GM20431 (cell line): Measurements from ENCODE around the gene COL21A1.

ENCODE experiments used
- in situ Hi-C: fragments of 300-500 bp; cut with MseI, MboI; formaldehyde crosslinking; loops from one replicate; pipeline ENCODE4 v1.15.0; 2020; ENCODE audit warnings: low sequenced_read_pairs; ENCODE audit not compliant: unreplicated experiment

COL21A1 gene

DNA sequence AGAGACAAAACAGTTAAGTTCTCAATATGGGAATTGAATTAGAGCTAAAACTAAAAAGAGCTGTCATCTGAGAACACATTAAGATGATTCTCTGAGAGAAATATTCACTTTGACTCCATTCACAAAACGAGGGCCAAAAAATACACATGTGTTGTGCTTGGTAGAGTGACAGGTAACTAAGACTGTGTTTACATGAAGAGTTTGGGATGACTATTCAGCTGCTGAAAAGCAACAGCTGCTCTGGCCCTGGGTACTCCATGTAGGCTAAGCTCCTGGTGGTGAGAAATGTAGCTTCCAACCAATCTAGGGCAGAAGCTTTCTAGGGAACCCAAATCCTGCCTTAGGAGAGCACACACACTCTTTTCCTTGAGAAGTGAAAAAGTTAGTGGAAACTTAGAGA is 184.5 kb downstream of the COL21A1 start:
- in situ Hi-C loops = no loop called here

DNA sequence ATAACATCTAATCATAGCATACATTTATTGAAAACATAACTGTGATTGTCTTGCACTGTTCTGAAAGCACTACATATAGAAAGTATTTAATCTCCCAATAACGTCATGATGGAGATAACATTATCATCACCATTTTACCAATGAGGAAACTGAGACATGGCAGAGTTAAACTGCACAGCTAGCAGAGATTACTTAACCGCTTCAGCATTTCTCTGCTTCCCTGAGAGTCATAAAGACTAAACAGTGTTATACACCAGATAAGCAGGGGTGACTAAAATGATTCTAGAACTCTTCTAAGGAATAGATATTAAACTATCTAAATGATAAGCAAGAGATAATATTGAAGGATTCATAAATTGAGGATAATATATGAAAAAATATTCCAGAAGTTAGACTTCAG is 188.7 kb downstream of the COL21A1 start:
- in situ Hi-C loops = no loop called here

DNA sequence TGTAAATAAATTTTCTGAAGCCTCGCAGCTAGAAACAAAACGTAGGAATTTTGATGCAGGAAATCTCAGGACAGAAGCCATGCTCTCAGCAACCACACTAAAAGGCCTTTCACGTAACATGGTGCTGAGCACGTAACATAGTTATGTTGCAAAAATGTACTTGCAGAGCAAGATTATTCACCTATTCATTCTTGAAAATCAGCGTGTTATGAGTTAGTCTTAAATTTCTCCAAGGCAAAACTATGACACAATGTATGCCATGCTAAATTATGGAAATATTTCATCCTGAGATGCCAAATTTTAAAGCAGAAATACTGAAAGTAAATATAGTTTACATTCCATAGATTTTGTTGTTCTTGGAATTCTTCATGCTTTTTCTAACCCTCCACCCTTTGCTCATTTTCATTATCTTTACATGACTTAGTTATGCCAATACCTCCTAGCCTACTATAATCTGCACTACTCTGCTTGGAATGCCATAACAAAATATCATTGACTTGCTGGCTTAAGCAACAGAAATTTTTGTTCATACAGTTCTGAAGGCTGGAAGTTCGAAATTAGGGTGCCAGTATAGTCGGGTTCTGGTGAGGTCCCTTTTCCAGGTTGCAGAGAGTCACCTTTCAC is 192.2 kb downstream of the COL21A1 start:
- in situ Hi-C loops = no loop called here

DNA sequence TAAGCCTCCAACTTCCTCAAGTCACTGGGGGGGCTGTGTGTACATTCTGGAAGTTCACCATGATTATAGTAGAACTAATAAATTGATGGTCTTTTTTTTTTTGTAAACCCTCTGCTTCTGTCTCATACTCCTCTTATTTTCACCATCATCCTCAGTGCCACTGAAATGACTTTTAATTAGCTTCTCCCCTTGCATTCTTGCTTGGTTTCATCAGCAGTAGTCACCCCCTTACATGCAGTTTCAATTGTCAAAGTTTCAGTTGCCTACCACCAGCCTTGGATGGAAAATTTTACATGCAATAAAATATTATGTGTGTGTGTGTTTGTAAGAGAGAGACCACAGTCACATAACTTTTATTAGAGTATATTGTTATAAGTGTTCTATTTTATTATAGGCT is 196.2 kb downstream of the COL21A1 start:
- in situ Hi-C loops = no loop called here

DNA sequence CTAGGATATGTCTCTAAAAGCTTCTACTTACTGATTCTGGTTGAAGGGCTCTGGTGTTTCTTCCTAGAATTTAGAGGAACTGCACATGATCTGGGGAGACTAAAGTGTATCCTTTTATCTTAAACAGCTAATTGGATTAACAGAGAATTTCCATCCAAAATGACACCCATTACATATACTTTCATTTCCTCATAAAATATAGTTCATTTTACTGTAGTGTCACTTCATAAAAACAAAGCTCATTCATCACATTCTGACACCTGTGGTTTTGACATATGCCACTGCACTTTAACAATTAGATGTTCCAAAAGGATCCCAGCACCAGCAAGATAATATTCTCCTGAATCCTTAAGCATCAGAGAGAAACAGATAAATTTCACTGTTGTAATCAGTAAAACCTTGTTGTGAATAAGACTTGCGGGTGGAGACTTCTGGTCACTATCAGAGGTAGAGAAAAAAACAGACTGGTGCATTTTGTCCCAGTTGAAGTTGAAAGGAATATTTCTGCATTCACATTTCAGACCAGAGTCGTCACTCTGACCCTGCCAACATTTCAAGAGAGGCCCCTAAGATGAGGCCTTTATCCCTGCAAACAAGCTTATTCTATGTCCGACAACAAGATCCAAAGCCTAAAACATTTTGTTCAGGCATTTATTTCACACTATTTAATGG is 196.7 kb downstream of the COL21A1 start:
- in situ Hi-C loops = no loop called here

DNA sequence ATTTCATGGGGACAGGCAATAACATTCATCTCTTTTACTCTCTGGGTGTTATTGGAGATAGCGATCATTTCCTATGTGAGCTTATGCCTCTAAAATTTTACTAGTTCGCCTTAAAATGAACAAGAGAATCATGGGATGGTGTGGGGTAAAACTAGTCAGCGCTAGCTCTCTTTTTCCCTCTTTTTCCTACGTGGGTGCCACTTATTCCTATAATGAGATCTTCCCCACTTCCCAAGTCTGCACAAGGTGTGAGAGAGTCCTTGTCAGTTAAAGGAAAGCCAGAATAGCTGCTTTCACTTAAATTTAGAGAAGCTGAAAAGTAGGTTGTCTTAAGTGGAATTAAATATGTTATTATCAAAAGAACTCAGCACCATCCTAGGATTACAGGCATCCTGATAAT is 198.8 kb downstream of the COL21A1 start:
- in situ Hi-C loops = no loop called here

DNA sequence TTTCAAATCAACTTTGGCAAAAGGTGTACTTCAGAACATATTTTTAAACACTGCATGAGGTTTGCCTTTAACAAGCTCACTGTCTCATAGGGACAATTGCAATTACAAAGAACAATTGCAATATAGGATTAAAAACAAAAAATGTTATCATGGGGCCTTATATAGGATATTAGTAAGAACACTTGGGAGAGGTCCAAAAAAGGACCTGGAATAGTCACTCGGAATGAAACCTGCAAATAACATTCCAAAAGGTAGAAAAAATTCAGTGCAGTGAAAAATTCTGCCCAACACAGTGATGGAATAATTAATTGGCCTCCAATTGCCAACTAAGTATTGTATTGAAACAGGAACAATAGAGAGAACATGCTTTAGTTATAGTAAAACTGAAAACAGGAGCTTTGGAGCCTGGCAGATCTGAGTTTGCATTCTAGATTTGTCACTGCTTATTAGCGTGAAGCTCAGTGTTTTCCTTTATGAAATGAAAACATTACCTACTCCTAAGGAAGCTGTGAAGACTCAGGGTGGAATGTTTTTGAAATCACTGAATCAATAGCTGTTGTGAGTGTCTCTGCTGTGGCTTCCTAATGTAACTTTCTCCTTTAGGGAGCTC is 199.3 kb downstream of the COL21A1 start:
- in situ Hi-C loops = no loop called here

DNA sequence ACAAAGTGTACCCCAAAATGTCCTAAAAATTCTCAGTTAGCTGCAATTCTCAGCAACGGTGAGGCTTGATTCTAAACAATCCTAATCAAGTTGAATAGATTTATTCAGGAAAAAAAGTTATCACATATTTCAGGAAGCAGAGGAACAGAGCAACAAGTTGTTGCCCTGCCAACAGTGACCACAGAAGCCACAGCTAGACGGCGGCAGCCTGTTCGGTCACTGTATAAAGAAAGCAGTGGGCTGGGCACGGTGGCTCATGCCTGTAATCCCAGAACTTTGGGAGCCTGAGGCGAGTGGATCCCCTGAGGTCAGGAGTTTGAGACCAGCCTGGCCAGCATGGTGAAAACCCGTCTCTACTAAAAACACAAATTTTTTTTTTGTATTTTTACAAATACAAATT is 200.8 kb downstream of the COL21A1 start:
- in situ Hi-C loops = no loop called here

DNA sequence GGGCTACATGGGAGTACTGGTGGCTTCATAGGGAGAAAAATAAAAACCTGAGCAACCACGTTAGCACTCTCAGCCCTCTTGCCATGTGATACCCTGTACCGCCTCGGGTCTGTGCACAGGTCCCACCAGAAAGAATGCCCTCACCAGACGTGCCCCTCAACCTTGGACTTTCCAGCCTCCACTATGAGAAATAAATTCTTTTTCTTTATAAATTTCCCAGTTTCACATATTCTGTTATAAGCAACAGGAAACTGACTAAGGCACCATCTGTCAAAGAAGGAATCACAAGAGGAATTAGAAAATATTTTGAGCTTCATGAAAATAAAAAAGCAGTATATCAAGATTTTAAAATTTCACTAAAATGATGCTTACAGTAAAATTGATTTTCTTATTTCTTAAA is 203.6 kb downstream of the COL21A1 start:
- in situ Hi-C loops = no loop called here

DNA sequence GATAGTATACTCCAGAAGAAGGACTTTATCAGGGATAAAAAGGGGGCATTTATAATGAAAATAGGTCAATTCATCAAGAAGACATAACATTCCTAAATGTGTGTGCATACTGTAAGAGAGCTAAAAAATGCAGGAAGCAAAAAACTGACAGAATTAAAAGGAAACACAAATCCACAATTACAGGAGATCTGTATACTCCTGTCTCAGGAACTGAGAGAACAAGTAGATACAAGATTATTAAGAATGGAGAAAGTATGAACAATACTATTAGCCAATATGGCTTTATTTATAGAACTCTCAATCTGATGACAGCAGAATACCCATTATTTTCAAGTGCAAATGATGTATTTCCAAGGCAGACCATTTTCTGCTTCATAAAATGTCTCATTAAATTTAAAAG is 204.3 kb downstream of the COL21A1 start:
- in situ Hi-C loops = no loop called here

DNA sequence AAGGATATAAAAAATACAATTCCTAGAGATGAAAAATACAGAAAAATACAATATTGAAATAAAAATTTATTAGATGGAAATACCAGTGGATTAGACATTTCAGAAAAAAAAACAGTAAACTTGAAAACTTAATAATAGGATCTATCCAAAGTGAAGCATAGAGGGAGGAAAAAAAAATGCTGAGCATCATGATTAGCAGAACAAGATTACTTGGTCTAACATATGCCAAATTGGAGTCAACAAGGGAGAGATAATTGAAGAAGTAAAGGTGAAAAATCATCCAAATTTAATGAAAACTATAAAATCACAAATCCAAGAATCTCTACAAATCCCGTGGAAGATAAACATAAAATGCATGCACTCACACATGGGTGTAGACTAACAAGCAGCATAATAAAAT is 205.8 kb downstream of the COL21A1 start:
- in situ Hi-C loops = no loop called here

DNA sequence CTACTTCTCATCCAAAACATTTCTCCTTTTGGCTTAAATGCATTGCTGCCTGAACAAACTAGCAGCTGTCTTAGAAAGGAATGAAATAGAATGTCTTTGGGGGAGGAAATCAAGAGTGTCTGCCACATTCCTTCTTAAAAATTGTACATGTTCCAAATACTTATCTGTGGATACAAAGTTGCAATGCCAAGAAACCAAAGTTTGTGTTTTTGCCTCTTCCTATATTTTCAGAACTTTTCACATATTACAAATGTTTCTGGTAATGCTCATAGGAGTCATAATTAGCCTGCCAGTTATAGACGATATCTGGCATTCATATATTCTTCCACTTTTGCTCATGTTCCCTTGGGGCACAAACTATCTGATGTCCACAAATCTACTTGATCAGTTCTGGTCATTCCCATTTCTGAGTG is 206.5 kb downstream of the COL21A1 start:
- in situ Hi-C loops = no loop called here

DNA sequence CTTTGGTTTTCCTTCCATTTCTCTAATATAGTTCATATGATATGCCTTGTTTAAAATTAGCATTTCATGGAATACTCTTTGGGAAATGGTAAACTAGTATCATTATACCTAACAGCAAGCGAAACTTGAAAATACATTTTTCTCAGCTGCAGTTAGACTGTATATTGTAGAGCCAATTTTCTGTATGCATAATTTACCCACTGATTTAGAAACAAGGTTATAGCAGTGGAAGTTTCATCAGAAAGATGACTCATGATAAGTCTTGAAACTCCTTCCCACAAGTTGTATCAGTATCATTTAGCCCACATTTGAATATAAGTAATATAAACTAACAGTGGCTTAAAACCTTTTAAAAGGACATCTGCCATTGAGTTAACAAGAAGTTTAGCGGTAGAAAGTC is 207.2 kb downstream of the COL21A1 start:
- in situ Hi-C loops = no loop called here

DNA sequence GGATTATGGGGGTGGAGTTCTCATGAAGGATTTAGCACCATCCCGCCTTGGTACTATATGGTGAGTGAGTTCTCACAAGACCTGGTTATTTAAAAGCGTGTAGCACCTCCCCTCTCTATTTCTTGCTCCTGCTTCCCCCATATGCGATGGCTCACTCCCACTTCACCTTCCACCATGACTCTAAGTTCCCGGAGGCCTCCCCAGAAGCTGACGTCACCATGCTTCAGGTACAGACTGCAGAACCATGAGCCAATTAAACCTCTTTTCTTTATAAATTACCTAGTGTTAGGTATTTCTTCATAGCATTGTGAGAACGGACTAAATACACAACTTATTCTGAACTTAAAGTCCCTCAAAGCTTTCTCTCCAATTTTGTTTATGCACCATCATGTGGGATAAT is 208.6 kb downstream of the COL21A1 start:
- in situ Hi-C loops = no loop called here

DNA sequence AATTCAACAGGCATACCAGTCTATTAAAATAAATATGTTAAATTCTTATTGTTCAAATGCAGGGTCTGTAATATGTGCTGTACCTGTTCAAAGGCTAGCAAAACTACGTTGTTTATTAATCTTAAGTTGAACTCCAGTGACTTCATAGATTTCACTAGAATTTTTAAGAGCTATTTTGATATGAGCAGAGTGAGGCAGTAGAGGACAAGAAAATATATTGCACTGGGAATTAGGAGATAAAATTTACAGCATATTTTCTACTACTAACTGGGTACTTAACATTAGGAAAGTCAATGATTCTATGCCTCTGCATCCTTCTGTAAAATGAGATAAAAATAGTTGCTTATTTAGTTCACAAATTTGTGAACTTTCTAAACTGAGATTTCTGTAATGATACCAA is 209.8 kb downstream of the COL21A1 start:
- in situ Hi-C loops = no loop called here

DNA sequence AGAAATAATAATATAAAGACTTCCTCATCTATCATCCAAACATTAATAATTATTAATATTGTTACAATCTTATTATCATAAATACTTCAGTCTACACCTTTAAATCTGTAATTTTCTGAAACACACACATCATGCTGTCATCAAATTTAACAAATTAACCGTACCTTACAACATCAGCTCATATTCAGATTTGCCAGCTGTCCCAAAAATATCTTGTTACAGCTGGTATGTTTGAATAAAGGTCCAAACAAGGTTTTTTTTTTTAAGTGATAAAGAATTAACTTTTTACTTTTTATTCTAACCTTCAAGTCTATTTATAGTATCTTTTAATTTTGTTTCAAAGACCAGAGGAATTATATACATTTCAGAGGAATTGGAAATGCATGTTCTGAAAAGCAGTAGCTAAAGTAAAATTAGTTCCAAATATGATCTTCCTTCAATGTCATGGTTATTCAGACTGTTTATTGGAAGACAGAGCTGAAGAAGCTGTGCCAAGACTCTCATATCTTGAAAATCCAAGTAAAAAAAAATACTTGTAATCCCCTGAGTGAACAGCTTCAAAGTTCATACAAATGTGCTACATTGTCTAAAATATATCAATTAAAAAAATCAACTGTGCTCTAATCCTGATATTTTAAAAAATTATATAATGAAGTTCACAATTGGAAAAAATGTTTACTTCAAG is 210.3 kb downstream of the COL21A1 start:
- in situ Hi-C loops = no loop called here

DNA sequence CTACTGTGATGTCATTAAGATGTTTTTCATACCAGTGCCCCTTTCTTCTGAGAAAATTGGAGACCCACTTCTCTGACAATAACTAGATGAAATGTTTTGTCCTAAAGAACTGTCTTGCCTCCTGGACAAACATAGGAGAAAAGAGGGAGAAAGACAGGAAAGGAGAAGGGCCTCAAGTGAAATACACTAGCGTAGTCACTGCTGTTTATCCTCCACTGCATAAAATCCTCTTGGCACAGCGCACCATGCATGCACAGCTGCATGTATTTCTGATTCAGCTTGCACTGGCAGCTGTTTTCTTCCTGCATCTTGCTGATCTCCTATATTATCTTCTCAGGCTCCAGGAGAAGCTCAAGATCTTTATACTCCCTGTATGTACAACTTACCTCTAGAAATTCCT is 214.0 kb downstream of the COL21A1 start:
- in situ Hi-C loops = no loop called here

DNA sequence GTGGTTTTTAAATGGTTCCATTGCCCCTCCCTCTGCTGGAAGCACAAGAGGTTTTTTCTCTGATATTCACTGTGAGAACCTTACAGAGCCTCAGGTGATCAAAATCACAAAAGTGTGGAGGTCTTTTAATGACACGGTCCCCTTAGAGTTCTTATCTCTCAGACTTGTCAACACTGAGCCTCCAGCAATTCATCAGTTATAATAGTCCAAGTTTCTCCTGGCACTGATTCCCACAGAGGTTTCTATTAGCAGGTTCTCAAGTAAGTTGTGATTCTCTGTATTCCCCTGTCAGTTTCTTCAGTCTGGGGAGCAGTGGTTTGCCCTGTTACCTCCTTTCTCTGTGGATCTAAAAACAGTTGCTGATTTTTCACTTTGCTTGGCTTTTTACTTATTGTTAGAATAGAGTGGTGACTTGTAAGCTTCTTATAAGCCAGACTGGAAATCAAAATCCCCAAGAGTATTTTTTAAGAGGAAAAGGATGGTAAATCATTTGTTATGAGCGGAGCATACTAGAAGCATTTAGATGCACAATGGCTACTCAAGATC is 214.6 kb downstream of the COL21A1 start:
- in situ Hi-C loops = no loop called here

DNA sequence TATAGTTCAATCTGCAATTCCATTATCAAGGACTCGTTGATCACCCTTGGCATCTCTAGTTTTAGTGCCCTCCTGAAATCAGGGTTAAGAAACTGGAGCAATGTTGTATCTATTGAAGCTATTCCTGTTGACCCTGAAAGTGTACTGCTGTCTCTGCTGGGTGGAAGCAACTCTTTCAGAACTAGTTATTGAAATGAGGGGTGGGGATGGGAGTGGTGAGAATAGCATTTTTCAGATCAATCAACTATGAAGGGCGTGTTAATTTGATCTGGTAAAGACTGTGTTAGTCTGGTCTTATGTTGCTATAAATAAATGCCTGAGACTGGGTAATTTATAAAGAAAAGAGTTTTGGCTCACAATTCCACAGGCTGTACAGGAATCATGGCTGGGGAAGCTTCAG is 219.5 kb downstream of the COL21A1 start:
- in situ Hi-C loops = no loop called here

DNA sequence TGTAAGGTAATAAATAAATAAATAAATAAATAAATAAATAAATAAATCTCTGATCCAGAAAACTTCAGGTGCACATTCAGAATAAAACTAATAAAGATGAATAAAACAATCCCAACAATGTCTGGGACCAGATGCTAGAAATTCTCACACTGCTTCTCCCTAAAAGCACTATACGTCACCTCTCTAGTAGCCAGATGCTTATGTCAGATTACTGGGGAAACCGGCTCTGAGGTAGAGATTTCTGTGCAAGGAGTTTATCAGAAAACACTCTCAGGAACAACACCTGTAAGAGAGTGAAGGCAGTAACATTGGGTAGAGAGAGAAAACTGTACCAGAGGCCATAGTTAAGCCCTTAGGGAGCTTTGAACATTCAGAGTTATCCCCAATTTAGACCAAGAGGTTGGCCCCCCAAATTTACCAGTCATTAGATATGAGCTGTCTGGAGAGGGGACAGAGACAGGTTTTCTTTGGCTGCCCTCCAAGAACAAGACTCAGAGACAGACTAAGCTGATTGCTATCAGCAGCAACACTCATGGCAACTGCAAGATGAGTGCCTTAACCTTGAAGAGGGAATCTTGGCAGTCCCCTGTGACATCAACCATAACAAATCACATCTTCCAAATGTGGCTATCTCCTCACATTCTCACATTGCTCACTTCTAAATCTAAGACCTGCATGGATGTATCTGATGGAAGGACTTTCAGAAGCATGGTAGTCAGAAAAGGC is 220.8 kb downstream of the COL21A1 start:
- in situ Hi-C loops = no loop called here
